Right lobe of liver (tissue), 6 donors: ENCODE data around the gene POMT2. TPM values are rescaled to one million over a fixed set of nuclear protein-coding genes. Genes with fewer than 3 reads are reported as not detected.

Source experiments
- ATAC-seq, 4 donors: fragments of 200-7000 bp; cut with Tn5 transposase; one replicate each; pipeline ENCODE4 v1.9.1; 2020; ENCODE audit warnings: mild to moderate bottlenecking in 4 of 4, moderate library complexity in 4 of 4
- DNase-seq, 3 donors: peaks; one replicate each; pipeline ENCODE4 v3.0.0-alpha.2; 2020
- H3K27ac ChIP-seq, 3 donors: fragments of 200-600 bp; one replicate each; pipeline ENCODE4 v1.8.0; 2022
- H3K27me3 ChIP-seq, 2 donors: fragments of 200-600 bp; one replicate each; pipeline ENCODE4 v1.8.0; 2022
- H3K36me3 ChIP-seq, 4 donors: fragments of 200-600 bp; sonication (generic) in 1 of 4; one replicate each; pipeline versions ENCODE4 v1.5.1 to v1.8.0; 2017 to 2022; ENCODE audit warnings: control low read depth in 1 of 4
- H3K4me1 ChIP-seq, 4 donors: fragments of 200-600 bp; sonication (generic) in 1 of 4; one replicate each; pipeline versions ENCODE4 v1.5.1 to v1.8.0; 2017 to 2022; ENCODE audit warnings: control low read depth in 1 of 4
- H3K4me3 ChIP-seq, 3 donors: fragments of 200-600 bp; one replicate each; pipeline ENCODE4 v1.8.0; 2022
- H3K9me3 ChIP-seq, 4 donors: fragments of 200-600 bp; sonication (generic) in 1 of 4; one replicate each; pipeline versions ENCODE4 v1.5.1 to v1.8.0; 2017 to 2022; ENCODE audit warnings: control low read depth in 1 of 4
- CTCF ChIP-seq, 4 donors: fragments of 200-600 bp in 3 of 4; fragments of 450-650 bp in 1 of 4; IDR thresholded peaks; one replicate each; pipeline versions ENCODE4 v1.5.1 to v1.8.0; 2016 to 2022; ENCODE audit warnings: antibody characterized with exemption in 4 of 4, mild to moderate bottlenecking in 2 of 4
- POLR2A ChIP-seq: fragments of 450-650 bp; IDR thresholded peaks from one replicate; pipeline ENCODE4 v1.6.1; 2017; ENCODE audit warnings: antibody characterized with exemption, mild to moderate bottlenecking
- WGBS: methylation state at CpG from one replicate; pipeline ENCODE4 v1.1.6; 2018; ENCODE audit warnings: low coverage, low lambda C conversion rate; ENCODE audit not compliant: insufficient coverage; ENCODE audit errors: missing lambda C conversion rate; 5-methylcytosine and 5-hydroxymethylcytosine counted together
- intact Hi-C, 2 donors: fragments of 100-400 bp; cut with DNase I; formaldehyde crosslinking; loops; one replicate each; pipeline versions ENCODE4 v1.11.2 to v1.14.1; 2022
- microRNA counts: library from miRNA; unstranded; fragments of <30 nt; microRNA quantifications from one replicate; lab custom pipeline; 2016
- microRNA-seq, 2 donors: library from miRNA; unstranded; fragments of <30 nt; microRNA quantifications; one replicate each; pipeline ENCODE4, GENCODE V29; 2019 to 2020
- small RNA-seq, 2 experiments: library from RNA; depleted of rRNA; stranded (forward); fragments of <200 nt; gene quantifications; one replicate each; pipeline ENCODE3, GENCODE V24; 2016
- total RNA-seq, 6 experiments: library from RNA; depleted of rRNA in 2 of 6; stranded (reverse); fragments of >200 nt in 2 of 6; fragmentation: NEBNext Ultra II Directional in 3 of 6; extraction: Animal tissue kit (Norgen Biotek cat#: 25700) in 3 of 6; gene quantifications; one replicate each; pipeline versions ENCODE4 v1.1.0 to v1.2.4, GENCODE V29; 2016 to 2023
- donor health status: DM: no; HTN: yes; CAD: no.
- donor health status: DM: no; HTN: no; CAD: no.
- donor health status: DM: no; HTN: no; CAD: no.
- donor health status: DM: no; HTN: yes; CAD: no.
- donor health status: DM: no; HTN: yes; CAD: no.

POMT2 gene
- total RNA-seq, 6 experiments from 2014 or later: 5.5 to 15.9 (median 12.9) TPM

GRCh38 chr14:77228056-77228455 is 92.6 kb downstream of the POMT2 start:
- Histone ChIP-seq H3K27ac (no peak overlapping the region), H3K4me3 (no peak overlapping the region), H3K36me3 (no peaks in the 10 kb centered on the region), H3K9me3 (no peaks in the 10 kb centered on the region), H3K27me3 (no peaks in the 10 kb centered on the region), H3K4me1 (no peaks in the 10 kb centered on the region)
- WGBS: 46% methylated on average over 6 of the region's 6 CpGs
- no peak for ATAC-seq
- intact Hi-C loops: no loop called here
- TF ChIP-seq CTCF (IDR thresholded peaks at IDR 0.05) (no peak), POLR2A (no peak)
- DNase-seq: no peak

- no peak for ATAC-seq
- Histone ChIP-seq H3K4me1 (no peaks in the 10 kb centered on the region), H3K27ac (no peak overlapping the region), H3K27me3 (no peaks in the 10 kb centered on the region), H3K9me3 (no peaks in the 10 kb centered on the region), H3K4me3 (no peak overlapping the region), H3K36me3 (no peaks in the 10 kb centered on the region)
- WGBS: 59% methylated on average over 9 of the region's 14 CpGs
- DNase-seq: no peak
- intact Hi-C loops: no loop called here
- TF ChIP-seq CTCF (IDR thresholded peaks at IDR 0.05): no peak
- TF ChIP-seq POLR2A: no peak
Observed at GRCh38 chr14:77225892-77226557, 94.7 kb downstream of the POMT2 start.

- Histone ChIP-seq H3K4me3 (no peak overlapping the region), H3K4me1 (no peaks in the 10 kb centered on the region), H3K27ac (no peak overlapping the region), H3K27me3 (no peaks in the 10 kb centered on the region), H3K9me3 (no peaks in the 10 kb centered on the region), H3K36me3 (no peaks in the 10 kb centered on the region)
- 74% methylated on average over 11 of the region's 12 CpGs for WGBS
- intact Hi-C loops: no loop called here
- DNase-seq (no peak), ATAC-seq (no peak)
- TF ChIP-seq CTCF (IDR thresholded peaks at IDR 0.05): no peak
- TF ChIP-seq POLR2A: no peak
Observed at GRCh38 chr14:77225254-77225653, 95.4 kb downstream of the POMT2 start.

MicroRNAs within 50 kb of the gene (microRNA counts, 767-probe panel; counts per million panel counts)
- 10,854 counts per million, percentile 61 among the panel's probes with 10 or more counts for microRNA hsa-miR-1260a (lab: Ali Mortazavi, UCI)

Small RNAs within 50 kb of the gene (microRNA-seq; reads per million reads assigned to microRNA genes)
- 0 reads per million in 2 donors for gene MIR1260A

Small RNAs within 50 kb of the gene (small RNA-seq; reads per million reads assigned to genes)
- gene MIR1260A: 0 reads per million in 2 experiments

Other genes with a start within 250 kb of the POMT2 start
- gene CIPC, start 222.6 kb downstream of the POMT2 start, total RNA-seq: 10 to 100 TPM; 10.4 to 18.7 (median 12.7) TPM
- not detected for gene ZDHHC22, start 179.1 kb downstream of the POMT2 start, total RNA-seq
- gene TMEM63C, start 139.1 kb downstream of the POMT2 start, total RNA-seq: under 1 TPM in 4 of 6 experiments, not detected in 2; 0.07 to 0.82 (median 0.15) TPM
- not detected for gene NGB, start 49.7 kb downstream of the POMT2 start, total RNA-seq
- gene GSTZ1, start 153 bp upstream of the POMT2 start, total RNA-seq: 100 to 1,000 TPM in 1 of 6 experiments, 10 to 100 TPM in 5; 31.1 to 123 (median 50.0) TPM
- gene TMED8, start 56.2 kb upstream of the POMT2 start, total RNA-seq: 1 to 10 TPM; 2.5 to 4.4 (median 3.1) TPM
- under 1 TPM in 4 of 6 experiments, not detected in 2; 0.12 to 0.42 (median 0.31) TPM for gene SAMD15, start 56.5 kb upstream of the POMT2 start, total RNA-seq
- under 1 TPM in 4 of 6 experiments, not detected in 2; 0.20 to 0.47 (median 0.37) TPM for gene NOXRED1, start 102.6 kb upstream of the POMT2 start, total RNA-seq
- 1 to 10 TPM; 7.2 to 9.9 (median 8.6) TPM for gene VIPAS39, start 136.7 kb upstream of the POMT2 start, total RNA-seq
- 100 to 1,000 TPM in 1 of 6 experiments, 10 to 100 TPM in 5; 40.6 to 114 (median 77.6) TPM for gene AHSA1, start 137.2 kb upstream of the POMT2 start, total RNA-seq
- gene ISM2, start 177.9 kb upstream of the POMT2 start, total RNA-seq: under 1 TPM in 1 of 6 experiments, not detected in 5; 0.37 TPM